Mononuclear cell (primary cell): ENCODE data around the gene INPP5D. TPM values are rescaled to one million over a fixed set of nuclear protein-coding genes. Genes with fewer than 3 reads are reported as not detected.
"Not testable (repeated sequence)": the region's sequence is repeated elsewhere in the genome, so short reads cannot be mapped to it uniquely, and the experiment has no call there.

ENCODE experiments used
- H3K27me3 ChIP-seq: 2 replicates; pipeline ENCODE4 v1.6.0; 2011; ENCODE audit warnings: low read length, control low read depth; ENCODE audit not compliant: insufficient read depth
- H3K4me1 ChIP-seq: 2 replicates; pipeline ENCODE4 v1.5.1; 2011; ENCODE audit warnings: mild to moderate bottlenecking, low read length, control low read depth; ENCODE audit not compliant: insufficient read depth
- H3K4me3 ChIP-seq: 2 replicates; pipeline ENCODE4 v1.5.1; 2011; ENCODE audit warnings: mild to moderate bottlenecking, low read length, moderate library complexity
- H3K9me3 ChIP-seq: 2 replicates; pipeline ENCODE4 v1.5.1; 2011; ENCODE audit warnings: low read depth, mild to moderate bottlenecking, control low read depth, low read length
- total RNA-seq: library from RNA; depleted of rRNA; stranded (reverse); fragments of >200 nt; gene quantifications from one replicate; pipeline ENCODE4 v1.2.3, GENCODE V29; 2012

The INPP5D gene
- total RNA-seq, 1 donor: 122 TPM

GRCh38 chr2:233039846-233040530 lies 20.2 kb upstream of the INPP5D start:
- no peak overlapping the region for H3K4me3 ChIP-seq
- no peaks in the 10 kb centered on the region for H3K9me3 ChIP-seq
- no peaks in the 10 kb centered on the region for H3K4me1 ChIP-seq
- H3K27me3 ChIP-seq: no peaks in the 10 kb centered on the region

DNA sequence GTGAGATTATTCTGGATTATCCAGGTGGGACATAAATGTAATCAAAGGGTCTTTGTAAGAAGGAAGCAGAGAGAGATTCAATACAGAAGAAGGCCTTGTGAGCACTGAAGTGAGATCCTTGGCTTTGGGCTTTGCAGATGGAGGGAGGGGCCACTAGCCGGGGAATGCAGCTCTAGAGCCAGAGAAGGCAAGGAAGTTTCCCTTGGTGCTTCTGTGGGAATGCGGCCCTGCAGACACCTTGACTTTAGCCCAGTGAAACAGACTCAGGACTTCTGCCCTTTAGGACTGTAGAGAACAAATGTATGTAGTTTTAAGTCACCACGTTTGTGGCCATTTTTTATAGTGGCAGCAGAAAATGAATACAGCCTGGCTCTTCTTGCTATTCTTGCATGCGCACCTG lies 19.6 kb upstream of the INPP5D start:
- H3K4me1 ChIP-seq: no peaks in the 10 kb centered on the region
- no peaks in the 10 kb centered on the region for H3K27me3 ChIP-seq
- H3K4me3 ChIP-seq: no peak overlapping the region
- no peaks in the 10 kb centered on the region for H3K9me3 ChIP-seq

DNA sequence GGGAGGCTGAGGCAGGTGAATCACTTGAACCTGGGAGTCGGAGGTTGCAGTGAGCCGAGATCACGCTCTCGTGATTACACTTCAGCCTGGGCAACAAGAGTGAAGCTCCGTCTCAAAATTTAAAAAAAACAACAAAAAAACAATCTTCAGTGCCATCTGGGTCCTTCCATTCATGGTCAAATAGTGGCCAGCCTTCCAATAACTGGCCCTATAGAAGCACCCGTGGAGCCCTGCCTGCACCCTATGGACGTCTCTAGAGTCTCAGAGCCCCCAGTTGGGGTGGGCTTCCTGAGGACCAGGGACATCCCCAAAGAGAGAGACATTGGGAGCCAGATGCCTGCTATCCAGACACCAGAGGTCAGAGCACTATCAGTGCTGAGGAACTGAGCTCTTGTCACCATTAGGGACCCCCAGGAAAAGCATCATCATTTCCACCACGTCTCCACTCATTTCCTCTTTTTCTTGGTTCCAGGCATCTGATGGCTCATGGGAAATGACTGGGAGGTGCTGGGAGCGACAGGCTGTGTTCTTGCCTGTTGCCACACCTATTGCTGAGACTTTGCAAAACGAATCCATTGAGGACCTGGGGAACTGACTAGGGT lies 18.3 kb upstream of the INPP5D start:
- Histone ChIP-seq H3K4me1 (no peaks in the 10 kb centered on the region), H3K4me3 (no peak overlapping the region), H3K27me3 (no peaks in the 10 kb centered on the region), H3K9me3 (no peaks in the 10 kb centered on the region)

DNA sequence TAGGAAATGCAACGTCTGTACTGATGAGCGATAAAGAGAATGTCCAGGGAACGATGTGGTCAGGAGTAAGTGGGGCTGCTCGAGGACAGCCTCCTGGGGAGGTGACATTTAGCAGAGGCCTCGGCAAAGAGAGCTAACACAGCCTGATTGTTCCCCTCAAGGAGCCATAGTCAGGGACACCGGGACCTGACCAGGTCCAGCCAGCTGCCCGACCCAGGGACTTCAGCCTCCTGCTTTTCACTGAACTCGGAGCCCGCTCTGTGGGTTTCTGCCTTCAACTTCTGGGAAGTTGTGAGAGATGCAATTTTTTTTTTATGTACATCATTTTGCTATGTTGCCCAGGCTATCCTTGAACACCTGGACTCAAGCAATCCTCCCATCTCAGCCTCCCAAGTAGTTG lies 17.6 kb upstream of the INPP5D start:
- Histone ChIP-seq H3K9me3 (no peaks in the 10 kb centered on the region), H3K4me1 (no peaks in the 10 kb centered on the region), H3K4me3 (no peak overlapping the region), H3K27me3 (no peaks in the 10 kb centered on the region)

DNA sequence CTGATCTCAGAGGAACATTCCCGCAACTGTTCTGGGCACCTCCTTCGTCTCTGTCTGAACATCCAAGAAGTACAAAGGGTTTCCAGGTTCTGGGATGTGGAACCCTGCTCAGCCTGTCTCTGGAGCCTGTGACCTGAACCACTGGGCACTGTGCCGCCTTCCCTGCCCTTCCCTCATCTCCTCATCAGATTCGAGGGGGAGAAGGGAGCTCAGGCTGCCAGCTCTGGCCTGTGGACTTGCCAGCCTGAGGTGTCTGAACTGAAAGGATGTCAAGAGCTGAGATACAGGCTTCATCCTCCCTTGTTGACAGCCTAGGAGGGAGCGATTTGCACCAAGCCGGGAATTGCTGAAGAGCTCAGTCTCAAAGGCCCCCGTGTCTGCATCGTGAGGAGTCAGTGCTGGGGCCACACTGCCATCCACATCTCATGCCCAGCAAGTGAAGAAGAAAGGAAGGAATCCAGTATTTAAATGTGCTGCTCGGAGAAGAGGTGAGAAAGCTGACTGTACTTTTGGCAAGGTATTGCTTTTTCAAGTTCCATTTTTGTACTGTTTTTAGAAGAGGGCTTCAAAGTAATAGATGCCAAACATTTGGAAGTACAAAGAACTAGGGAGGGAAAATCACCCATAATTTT lies 15.1 kb upstream of the INPP5D start:
- Histone ChIP-seq H3K9me3 (no peaks in the 10 kb centered on the region), H3K4me3 (no peak overlapping the region), H3K27me3 (no peaks in the 10 kb centered on the region), H3K4me1 (no peaks in the 10 kb centered on the region)

DNA sequence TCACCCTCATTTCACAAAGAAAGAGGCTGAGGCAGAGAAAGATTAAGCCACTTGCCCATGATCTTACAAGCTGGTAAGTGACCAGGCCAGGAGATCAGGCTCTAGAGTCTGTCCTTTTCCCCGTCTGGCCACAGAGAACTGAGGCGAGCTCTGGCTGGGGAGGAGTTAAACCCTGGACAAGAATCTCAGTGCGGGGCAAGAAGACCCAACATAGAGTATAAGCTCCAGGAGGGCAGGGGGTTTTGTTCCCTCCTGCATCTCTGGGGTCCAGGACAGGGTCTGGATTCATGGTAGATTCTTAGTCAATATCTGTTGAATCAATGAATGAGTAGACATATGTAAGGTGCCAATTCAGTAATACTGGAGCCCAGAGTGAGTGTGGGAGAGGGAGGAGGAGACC lies 12.9 kb upstream of the INPP5D start:
- Histone ChIP-seq H3K4me1 (no peaks in the 10 kb centered on the region), H3K4me3 (no peak overlapping the region), H3K27me3 (no peaks in the 10 kb centered on the region), H3K9me3 (no peaks in the 10 kb centered on the region)

DNA sequence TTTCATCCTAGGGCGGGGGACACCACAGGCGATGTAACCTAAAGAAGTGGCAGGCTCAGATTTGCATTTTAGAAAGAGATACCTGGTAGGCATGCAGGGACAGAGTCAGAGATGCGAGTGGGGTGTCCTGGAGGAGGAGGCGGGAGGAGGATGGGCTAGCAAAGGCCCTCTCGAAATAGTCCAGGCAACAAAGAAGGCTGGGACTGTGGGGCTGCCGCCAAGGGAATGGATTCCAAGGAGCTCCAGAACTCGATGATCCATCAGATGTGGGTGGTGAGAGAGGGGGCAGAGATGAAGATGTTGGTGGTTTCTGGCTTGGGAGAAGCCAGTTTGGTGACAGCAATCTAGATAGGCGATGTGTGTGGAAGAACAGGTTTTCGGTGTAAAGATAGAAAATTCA lies 12.5 kb upstream of the INPP5D start:
- no peaks in the 10 kb centered on the region for H3K4me1 ChIP-seq
- no peaks in the 10 kb centered on the region for H3K9me3 ChIP-seq
- no peaks in the 10 kb centered on the region for H3K27me3 ChIP-seq
- no peak overlapping the region for H3K4me3 ChIP-seq

- H3K4me1 ChIP-seq: peaks cover under 1% of the 10 kb centered on the region
- H3K9me3 ChIP-seq: no peaks in the 10 kb centered on the region
- no peak overlapping the region for H3K4me3 ChIP-seq
- H3K27me3 ChIP-seq: no peaks in the 10 kb centered on the region
Observed at GRCh38 chr2:233048569-233049193, 11.5 kb upstream of the INPP5D start.

DNA sequence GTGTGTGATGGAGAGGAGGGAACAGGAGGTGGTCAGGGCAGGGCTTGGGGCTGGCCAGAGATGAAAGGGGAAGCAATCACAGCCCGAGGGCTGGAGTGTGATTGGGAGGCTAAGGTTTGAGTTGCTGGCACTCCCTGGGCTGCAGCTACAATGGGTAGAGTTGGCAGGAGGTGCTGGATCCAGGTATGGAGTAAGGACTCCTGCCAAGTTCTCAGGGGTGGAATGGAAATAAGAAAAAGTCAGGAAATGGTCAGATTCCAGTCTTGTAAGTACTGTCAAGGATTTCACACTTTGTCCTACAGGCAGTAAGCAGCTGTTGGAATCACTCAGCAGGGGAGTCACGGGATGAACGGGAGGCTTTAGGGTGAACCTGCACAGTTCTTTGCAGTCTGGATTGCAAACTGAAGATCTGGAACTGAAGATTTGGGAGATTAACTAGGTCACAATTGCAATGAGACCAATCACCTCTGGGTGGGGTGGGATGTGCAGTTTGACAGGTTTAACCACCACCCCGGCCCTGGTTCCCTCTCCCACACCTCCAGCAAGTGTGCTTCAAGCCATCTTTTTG lies 10.9 kb upstream of the INPP5D start:
- no peaks in the 10 kb centered on the region for H3K9me3 ChIP-seq
- H3K4me1 ChIP-seq: peaks cover 6% of the 10 kb centered on the region
- H3K4me3 ChIP-seq: no peak overlapping the region
- H3K27me3 ChIP-seq: no peaks in the 10 kb centered on the region

- Histone ChIP-seq H3K4me1 (peaks cover 6% of the 10 kb centered on the region), H3K27me3 (no peaks in the 10 kb centered on the region), H3K9me3 (no peaks in the 10 kb centered on the region), H3K4me3 (no peak overlapping the region)
Observed at GRCh38 chr2:233051241-233052149, 8.6 kb upstream of the INPP5D start.

DNA sequence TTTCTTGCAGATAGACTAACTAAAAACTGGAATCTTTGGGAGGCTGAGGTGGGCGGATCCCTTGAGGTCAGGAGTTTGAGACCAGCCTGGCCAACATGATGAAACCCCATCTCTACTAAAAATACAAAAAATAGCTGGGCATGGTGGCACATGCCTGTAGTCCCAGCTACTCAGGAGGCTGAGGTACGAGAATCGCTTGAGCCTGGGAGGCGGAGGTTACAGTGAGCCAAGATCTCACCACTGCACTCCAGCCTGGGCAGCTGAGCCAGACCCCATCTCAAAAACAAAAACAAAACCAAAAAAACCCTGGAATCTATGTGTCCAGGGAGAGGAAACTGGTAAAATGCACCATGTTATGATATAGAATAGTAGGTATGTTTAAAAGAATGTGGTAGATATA lies 7.6 kb upstream of the INPP5D start:
- H3K9me3 ChIP-seq, H3K4me3 ChIP-seq, H3K4me1 ChIP-seq, H3K27me3 ChIP-seq: not testable (repeated sequence)

GRCh38 chr2:233053928-233054784 lies 6.0 kb upstream of the INPP5D start:
- H3K9me3 ChIP-seq: no peaks in the 10 kb centered on the region
- H3K4me3 ChIP-seq: no peak overlapping the region
- H3K27me3 ChIP-seq: no peaks in the 10 kb centered on the region
- H3K4me1 ChIP-seq: peaks cover 12% of the 10 kb centered on the region

DNA sequence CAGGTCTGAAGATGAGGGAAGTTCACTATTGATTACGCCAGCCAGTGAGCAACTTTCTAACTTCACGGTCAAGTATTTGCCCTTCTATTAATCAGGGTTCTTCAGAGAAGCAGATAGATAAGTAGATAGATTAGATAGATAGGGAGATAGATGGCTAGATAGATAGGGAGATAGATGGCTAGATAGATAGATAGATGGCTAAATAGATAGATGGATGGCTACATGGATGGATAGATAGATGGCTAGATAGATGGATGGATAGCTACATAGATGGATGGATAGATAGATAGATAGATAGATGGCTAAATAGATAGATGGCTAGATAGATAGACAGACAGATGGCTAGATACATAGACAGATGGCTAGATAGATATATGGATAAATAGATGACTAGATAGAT lies 4.8 kb upstream of the INPP5D start:
- H3K4me3 ChIP-seq: no peak overlapping the region
- peaks cover 21% of the 10 kb centered on the region for H3K4me1 ChIP-seq
- H3K27me3 ChIP-seq: no peaks in the 10 kb centered on the region
- H3K9me3 ChIP-seq: no peaks in the 10 kb centered on the region
